Stimulated activated naive CD4-positive, alpha-beta T cell (primary cell): ENCODE measurements around the gene MECR.
A peak's percentile ranks its signal among the peaks of the same experiment; 100 is the strongest.

Source experiments
- DNase-seq, 6 experiments: peaks; one replicate each; lab custom pipeline; 2025; lab: John Stamatoyannopoulos, UW

Gene MECR

GRCh38 chr1:29255134-29255666 is 24.5 kb upstream of the MECR start:
- DNase-seq: no peak

- no peak for DNase-seq
Observed at GRCh38 chr1:29254346-29254745, 23.6 kb upstream of the MECR start.

GRCh38 chr1:29253180-29253579 is 22.4 kb upstream of the MECR start:
- DNase-seq: no peak

- no peak for DNase-seq
Observed at GRCh38 chr1:29251164-29252124, 20.7 kb upstream of the MECR start.

- DNase-seq: no peak
Observed at GRCh38 chr1:29249951-29250581, 19.3 kb upstream of the MECR start.

- no peak for DNase-seq
Observed at GRCh38 chr1:29249170-29249691, 18.5 kb upstream of the MECR start.

- DNase-seq: no peak
Observed at GRCh38 chr1:29248409-29248808, 17.7 kb upstream of the MECR start.

- no peak for DNase-seq
Observed at GRCh38 chr1:29247571-29248273, 17.0 kb upstream of the MECR start.

GRCh38 chr1:29247044-29247443 is 16.3 kb upstream of the MECR start:
- no peak for DNase-seq

GRCh38 chr1:29245876-29246275 is 15.1 kb upstream of the MECR start:
- no peak for DNase-seq

- no peak for DNase-seq
Observed at GRCh38 chr1:29245261-29245660, 14.5 kb upstream of the MECR start.

- no peak for DNase-seq
Observed at GRCh38 chr1:29243871-29244200, 13.1 kb upstream of the MECR start.

- no peak for DNase-seq
Observed at GRCh38 chr1:29243023-29243870, 12.5 kb upstream of the MECR start.

GRCh38 chr1:29240986-29241385 is 10.3 kb upstream of the MECR start:
- no peak for DNase-seq

- no peak for DNase-seq
Observed at GRCh38 chr1:29240400-29240837, 9.7 kb upstream of the MECR start.

- DNase-seq: no peak
Observed at GRCh38 chr1:29239142-29239541, 8.4 kb upstream of the MECR start.

- no peak for DNase-seq
Observed at GRCh38 chr1:29238620-29239002, 7.9 kb upstream of the MECR start.

- DNase-seq: peak in 2 of 6 experiments; percentile 5 to 7
Observed at GRCh38 chr1:29237852-29238619, 7.3 kb upstream of the MECR start.

- peak in 3 of 6 experiments; percentile 23 to 45 (median 33) for DNase-seq
Observed at GRCh38 chr1:29237129-29237821, 6.5 kb upstream of the MECR start.

GRCh38 chr1:29236712-29237128 is 6.0 kb upstream of the MECR start:
- no peak for DNase-seq
